ENCODE measurements around the gene ZFP91. TPM values are rescaled to one million over a fixed set of nuclear protein-coding genes. Genes with fewer than 3 reads are reported as not detected.

Gene ZFP91
- total and polyA plus RNA-seq, 2 experiments from 2014 or later, result 12.3 to 22.6 TPM

- H3K27me3 ChIP-seq, result no peaks in the 10 kb centered on the region
Observed at GRCh38 chr11:58647866-58648265, 69.0 kb downstream of the ZFP91 start.

GRCh38 chr11:58649623-58650022 is 70.8 kb downstream of the ZFP91 start:
- no peak overlapping the region for H3K27ac ChIP-seq
- no peak for DNase-seq (ENCODE audit: low read depth in 1 of 2, low spot score in 1 of 2)
- H3K4me1 ChIP-seq (ENCODE audit: low read depth), result no peaks in the 10 kb centered on the region
- H3K27me3 ChIP-seq, result no peaks in the 10 kb centered on the region
- H3K36me3 ChIP-seq, result no peaks in the 10 kb centered on the region
- no peaks in the 10 kb centered on the region for H3K9me3 ChIP-seq (ENCODE audit: low read depth)
- TF ChIP-seq CTCF (IDR thresholded peaks at IDR 0.05; ENCODE audit: low read depth, low read length), result no peak
- H3K4me3 ChIP-seq, result no peak overlapping the region

More at GRCh38 chr11:58647866-58648265, 69.0 kb downstream of the ZFP91 start:
- no peak for DNase-seq (ENCODE audit: low read depth in 1 of 2, low spot score in 1 of 2)
- H3K9me3 ChIP-seq (ENCODE audit: low read depth), result no peaks in the 10 kb centered on the region
- H3K27ac ChIP-seq, result no peak overlapping the region
- no peaks in the 10 kb centered on the region for H3K36me3 ChIP-seq
- no peak overlapping the region for H3K4me3 ChIP-seq
- no peak for TF ChIP-seq CTCF (IDR thresholded peaks at IDR 0.05; ENCODE audit: low read depth, low read length)
- no peaks in the 10 kb centered on the region for H3K4me1 ChIP-seq (ENCODE audit: low read depth)

- no peak for DNase-seq (ENCODE audit: low read depth in 1 of 2, low spot score in 1 of 2)
- Histone ChIP-seq H3K27ac (no peak overlapping the region), H3K4me1 (ENCODE audit: low read depth) (no peaks in the 10 kb centered on the region), H3K9me3 (ENCODE audit: low read depth) (no peaks in the 10 kb centered on the region), H3K27me3 (no peaks in the 10 kb centered on the region), H3K36me3 (no peaks in the 10 kb centered on the region), H3K4me3 (no peak overlapping the region)
- TF ChIP-seq CTCF (IDR thresholded peaks at IDR 0.05; ENCODE audit: low read depth, low read length), result no peak
Observed at GRCh38 chr11:58650496-58650895, 71.6 kb downstream of the ZFP91 start.

GRCh38 chr11:58652726-58653280 is 73.9 kb downstream of the ZFP91 start:
- Histone ChIP-seq H3K36me3 (no peaks in the 10 kb centered on the region), H3K27ac (no peak overlapping the region), H3K4me1 (ENCODE audit: low read depth) (no peaks in the 10 kb centered on the region), H3K9me3 (ENCODE audit: low read depth) (no peaks in the 10 kb centered on the region), H3K4me3 (no peak overlapping the region), H3K27me3 (no peaks in the 10 kb centered on the region)
- no peak for TF ChIP-seq CTCF (IDR thresholded peaks at IDR 0.05; ENCODE audit: low read depth, low read length)
- DNase-seq (ENCODE audit: low read depth in 1 of 2, low spot score in 1 of 2), result no peak

GRCh38 chr11:58654079-58654907 is 75.4 kb downstream of the ZFP91 start:
- Histone ChIP-seq H3K27me3 (no peaks in the 10 kb centered on the region), H3K36me3 (no peaks in the 10 kb centered on the region), H3K27ac (no peak overlapping the region), H3K4me3 (no peak overlapping the region), H3K9me3 (ENCODE audit: low read depth) (no peaks in the 10 kb centered on the region), H3K4me1 (ENCODE audit: low read depth) (no peaks in the 10 kb centered on the region)
- TF ChIP-seq CTCF (IDR thresholded peaks at IDR 0.05; ENCODE audit: low read depth, low read length), result peak; percentile 96
- DNase-seq (ENCODE audit: low read depth in 1 of 2, low spot score in 1 of 2), result peak; percentile 82 to 84
